ENCODE measurements around the gene PLCB4. TPM values are rescaled to one million over a fixed set of nuclear protein-coding genes. Genes with fewer than 3 reads are reported as not detected.

PLCB4 gene
- total and polyA plus RNA-seq, 2 donors, result 11.5 to 32.1 TPM

DNA sequence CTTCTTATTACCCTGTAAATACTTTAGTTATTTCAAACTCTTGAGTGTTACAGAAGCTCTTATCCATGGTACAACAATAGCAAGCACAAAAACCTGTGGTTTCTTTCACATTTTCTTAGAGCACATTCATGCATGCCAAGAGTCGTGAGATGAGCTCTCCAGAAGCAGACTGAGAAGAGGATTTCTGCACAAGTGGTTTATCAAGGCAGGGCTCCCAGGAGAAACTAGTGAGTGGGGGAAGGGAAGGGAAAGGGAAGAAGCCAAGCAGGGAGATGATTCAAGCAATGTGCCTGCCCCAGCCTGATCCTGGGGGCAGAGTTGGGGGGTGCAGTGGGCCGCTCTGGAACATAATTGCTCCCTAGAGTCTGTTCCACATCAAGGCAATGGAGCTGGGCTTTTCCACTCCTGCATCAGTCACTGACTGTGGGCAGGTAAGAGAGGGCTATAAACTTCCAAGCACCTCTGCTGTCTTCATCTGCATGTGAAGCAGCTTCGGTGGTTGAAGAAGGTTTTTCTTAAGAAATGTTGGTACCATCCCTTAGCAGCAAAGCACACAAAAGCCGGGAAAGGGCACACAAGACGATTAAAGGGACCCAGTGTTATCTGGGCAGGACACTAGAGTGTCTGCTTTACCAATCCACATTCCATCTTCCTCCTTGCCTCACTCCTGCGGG is 152.1 kb downstream of the PLCB4 start:
- H3K27ac ChIP-seq (ENCODE audit: low read depth), result no peak overlapping the region
- no peaks in the 10 kb centered on the region for H3K4me1 ChIP-seq (ENCODE audit: insufficient read depth)
- 81% methylated on average over 6 of the region's 6 CpGs for WGBS

GRCh38 chr20:9223296-9223695 is 154.4 kb downstream of the PLCB4 start:
- 92% methylated on average over 4 of the region's 4 CpGs for WGBS
- no peaks in the 10 kb centered on the region for H3K36me3 ChIP-seq (ENCODE audit: insufficient read depth)
- H3K4me3 ChIP-seq (ENCODE audit: low read depth, low read length), result no peak overlapping the region
- no peak overlapping the region for H3K27ac ChIP-seq (ENCODE audit: low read depth)
- DNase-seq (ENCODE audit: extremely low spot score), result no peak
- no peaks in the 10 kb centered on the region for H3K4me1 ChIP-seq (ENCODE audit: insufficient read depth)

More for the DNA sequence above, 152.1 kb downstream of the PLCB4 start:
- Histone ChIP-seq H3K36me3 (ENCODE audit: insufficient read depth) (no peaks in the 10 kb centered on the region), H3K4me3 (ENCODE audit: low read depth, low read length) (no peak overlapping the region)
- DNase-seq (ENCODE audit: extremely low spot score), result no peak

DNA sequence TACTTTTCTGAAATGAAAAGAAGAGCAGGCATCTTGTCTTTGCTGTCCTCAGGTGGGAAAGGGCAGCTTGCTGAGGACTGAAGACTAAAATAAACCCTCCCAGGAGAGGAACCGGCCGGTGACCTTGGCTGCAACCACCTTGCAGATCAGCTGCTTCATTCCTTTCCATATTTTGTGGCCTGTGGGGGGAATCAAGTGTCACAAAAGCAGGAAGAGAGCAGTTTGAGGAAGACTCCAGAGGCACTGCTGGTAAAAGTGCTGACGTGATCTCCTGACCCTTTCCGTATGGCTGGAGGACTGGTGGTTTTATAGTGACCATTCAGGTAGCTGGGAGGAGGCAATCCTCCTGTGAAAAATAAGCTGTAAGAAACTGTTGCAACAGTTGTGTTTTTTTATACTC is 157.0 kb downstream of the PLCB4 start:
- 71% methylated on average over 4 of the region's 4 CpGs for WGBS
- DNase-seq (ENCODE audit: extremely low spot score), result no peak
- H3K4me1 ChIP-seq (ENCODE audit: insufficient read depth), result no peaks in the 10 kb centered on the region
- H3K4me3 ChIP-seq (ENCODE audit: low read depth, low read length), result no peak overlapping the region
- no peaks in the 10 kb centered on the region for H3K36me3 ChIP-seq (ENCODE audit: insufficient read depth)
- no peak overlapping the region for H3K27ac ChIP-seq (ENCODE audit: low read depth)

DNA sequence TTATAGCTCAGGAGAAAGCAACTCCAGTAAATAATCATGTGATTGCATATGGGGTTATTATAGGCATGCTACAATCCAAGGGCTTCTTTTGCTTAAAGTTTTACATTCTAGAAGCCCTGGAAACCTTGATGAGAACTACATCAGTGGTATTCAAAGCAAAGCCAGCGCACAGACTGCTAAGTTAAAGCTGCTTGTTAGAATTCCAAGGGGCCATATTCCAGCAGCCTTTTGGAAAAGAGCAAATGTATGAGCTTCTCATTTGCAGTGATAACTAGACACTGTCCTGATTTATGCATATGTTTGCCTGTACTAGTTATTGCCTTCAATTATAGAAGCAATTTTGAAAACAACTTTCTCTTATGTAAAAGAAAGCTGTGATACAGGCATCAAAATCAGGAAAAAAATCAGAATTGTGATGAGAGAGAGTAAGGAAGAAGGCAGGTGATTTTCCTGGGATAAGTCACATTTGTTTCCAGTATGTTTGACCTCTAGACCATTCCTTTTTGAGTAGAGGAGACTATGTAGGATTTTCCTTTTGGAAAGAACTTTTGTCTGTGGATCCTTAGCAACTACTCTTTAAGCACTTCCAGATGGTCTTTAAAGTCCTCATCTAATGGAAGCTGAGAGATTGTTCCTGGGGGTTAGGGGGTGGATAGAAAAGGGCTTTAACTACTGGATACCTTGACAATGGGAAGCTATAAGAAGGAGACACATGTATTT is 159.2 kb downstream of the PLCB4 start:
- no peak for DNase-seq (ENCODE audit: extremely low spot score)
- WGBS, result 96% methylated on average over 1 of the region's 1 CpG
- Histone ChIP-seq H3K36me3 (ENCODE audit: insufficient read depth) (no peaks in the 10 kb centered on the region), H3K27ac (ENCODE audit: low read depth) (no peak overlapping the region), H3K4me1 (ENCODE audit: insufficient read depth) (no peaks in the 10 kb centered on the region), H3K4me3 (ENCODE audit: low read depth, low read length) (no peak overlapping the region)

DNA sequence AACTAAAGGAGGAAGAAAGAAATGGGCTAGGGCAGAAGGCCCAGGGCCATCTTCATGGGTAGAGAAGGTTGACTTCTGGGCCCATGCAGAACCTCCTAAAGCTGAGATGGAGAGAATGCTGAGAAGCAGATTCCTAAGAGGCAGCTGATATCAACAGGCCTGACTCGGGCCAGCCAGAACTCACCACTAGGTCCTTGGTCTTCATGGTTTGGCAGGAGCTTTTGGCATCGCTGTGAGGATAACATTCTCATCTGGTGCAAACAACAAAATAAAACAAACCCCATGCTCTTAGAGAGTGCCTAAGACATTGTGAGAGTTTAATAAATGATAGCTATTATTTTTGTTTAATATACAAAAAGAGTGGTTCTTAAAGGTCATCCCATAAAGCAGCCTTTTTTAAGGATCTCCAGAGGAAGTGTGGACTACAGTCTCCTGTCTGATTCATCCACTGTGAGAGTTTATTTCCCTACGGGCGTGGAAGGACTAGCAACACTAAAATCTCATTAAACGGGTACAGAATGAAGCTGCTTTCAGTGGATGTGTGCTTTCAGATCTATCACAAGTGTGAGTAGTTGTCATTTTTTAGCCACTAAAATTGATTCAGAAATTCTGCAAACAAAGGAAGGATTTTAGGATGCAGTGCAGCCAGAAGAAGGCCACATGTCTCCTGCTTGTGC is 160.0 kb downstream of the PLCB4 start:
- Histone ChIP-seq H3K27ac (ENCODE audit: low read depth) (peak overlapping the region; percentile 38), H3K4me1 (ENCODE audit: insufficient read depth) (no peaks in the 10 kb centered on the region)
- WGBS, result 55% methylated on average over 5 of the region's 5 CpGs

DNA sequence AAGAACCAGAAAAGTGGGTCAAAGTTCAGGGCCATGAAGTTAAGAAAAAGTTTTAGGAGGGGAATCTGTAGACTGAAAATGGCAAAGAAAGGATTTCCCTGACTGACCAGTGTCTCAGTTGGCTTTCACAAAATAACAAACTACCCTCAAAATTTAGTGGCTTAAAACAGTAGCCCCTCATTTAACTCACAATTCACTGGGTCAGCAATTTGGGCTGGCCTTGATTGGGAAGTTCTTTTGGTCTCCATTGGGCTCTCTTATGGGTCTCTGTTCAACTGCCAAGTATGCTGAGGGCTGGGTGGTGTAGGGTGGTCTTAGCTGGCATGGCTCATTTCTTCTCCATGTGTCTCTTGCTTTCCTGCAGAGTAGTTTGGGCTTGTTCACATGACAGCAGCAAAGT is 161.5 kb downstream of the PLCB4 start:
- Histone ChIP-seq H3K4me3 (ENCODE audit: low read depth, low read length) (no peak overlapping the region), H3K4me1 (ENCODE audit: insufficient read depth) (no peaks in the 10 kb centered on the region), H3K36me3 (ENCODE audit: insufficient read depth) (no peaks in the 10 kb centered on the region), H3K27ac (ENCODE audit: low read depth) (no peak overlapping the region)
- DNase-seq (ENCODE audit: extremely low spot score), result no peak

More for the DNA sequence above, 160.0 kb downstream of the PLCB4 start:
- H3K36me3 ChIP-seq (ENCODE audit: insufficient read depth), result no peaks in the 10 kb centered on the region
- DNase-seq (ENCODE audit: extremely low spot score), result no peak
- no peak overlapping the region for H3K4me3 ChIP-seq (ENCODE audit: low read depth, low read length)

DNA sequence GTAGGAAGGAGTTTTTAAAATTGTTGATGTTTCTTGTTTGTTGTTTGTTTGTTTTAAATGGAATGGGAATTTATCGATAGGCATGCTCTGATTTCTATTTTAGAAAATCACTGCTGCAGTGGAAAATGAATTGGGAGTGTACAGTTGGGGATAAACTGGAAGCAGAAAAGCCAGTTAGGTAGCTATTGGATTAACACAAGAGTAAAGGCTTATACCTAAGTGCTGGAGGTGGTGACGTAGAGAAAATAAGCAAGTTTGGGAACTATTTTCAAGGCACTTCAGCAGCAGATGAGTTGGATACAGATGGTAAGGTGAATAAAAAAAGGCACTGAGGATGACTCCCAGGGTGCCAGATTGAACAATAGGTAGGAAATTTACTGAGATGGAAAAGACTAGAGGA is 164.9 kb downstream of the PLCB4 start:
- Histone ChIP-seq H3K4me3 (ENCODE audit: low read depth, low read length) (no peak overlapping the region), H3K4me1 (ENCODE audit: insufficient read depth) (no peaks in the 10 kb centered on the region), H3K27ac (ENCODE audit: low read depth) (no peak overlapping the region), H3K36me3 (ENCODE audit: insufficient read depth) (no peaks in the 10 kb centered on the region)
- 97% methylated on average over 2 of the region's 2 CpGs for WGBS
- DNase-seq (ENCODE audit: extremely low spot score), result no peak

DNA sequence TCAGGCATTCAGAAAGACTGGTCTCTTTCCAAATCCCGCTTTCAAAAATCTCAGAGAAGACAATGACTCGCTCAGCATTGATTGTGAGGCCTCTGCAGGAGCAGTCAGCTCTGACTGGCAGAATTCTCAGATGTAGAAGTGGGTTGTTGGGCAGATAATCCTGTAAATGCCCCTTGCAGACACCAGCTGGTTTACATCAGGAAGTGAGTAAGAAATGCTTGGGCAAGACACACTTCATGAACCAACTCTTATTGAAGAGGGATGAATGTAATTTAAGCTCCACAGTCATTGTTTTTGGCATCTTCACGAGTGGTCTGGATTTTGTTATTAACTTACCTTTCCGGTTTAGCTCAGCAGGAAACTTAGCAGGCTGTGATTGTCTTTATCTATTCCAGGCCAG is 166.6 kb downstream of the PLCB4 start:
- H3K36me3 ChIP-seq (ENCODE audit: insufficient read depth), result no peaks in the 10 kb centered on the region
- no peak for DNase-seq (ENCODE audit: extremely low spot score)
- H3K4me3 ChIP-seq (ENCODE audit: low read depth, low read length), result no peak overlapping the region
- no peaks in the 10 kb centered on the region for H3K4me1 ChIP-seq (ENCODE audit: insufficient read depth)
- no peak overlapping the region for H3K27ac ChIP-seq (ENCODE audit: low read depth)
- 87% methylated on average over 4 of the region's 4 CpGs for WGBS

DNA sequence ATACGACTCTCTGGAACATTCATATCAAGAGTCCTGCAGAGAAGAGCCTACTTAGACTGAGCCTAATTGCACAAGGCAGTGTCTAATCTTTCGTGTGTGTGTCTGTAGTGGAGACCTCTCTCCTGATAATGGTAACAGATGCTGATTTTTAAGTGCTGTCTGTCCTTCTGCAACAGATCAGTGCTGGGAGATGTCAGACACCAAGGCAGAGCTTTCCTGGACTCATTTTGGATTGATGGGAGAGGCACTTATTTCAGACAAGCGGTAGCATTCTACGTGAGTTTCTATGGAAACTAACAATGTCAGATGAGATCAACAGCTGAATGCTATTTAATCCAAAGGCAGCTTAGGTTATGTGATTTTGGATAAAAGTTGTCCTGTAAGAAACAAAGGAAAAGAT is 167.6 kb downstream of the PLCB4 start:
- Histone ChIP-seq H3K4me1 (ENCODE audit: insufficient read depth) (no peaks in the 10 kb centered on the region), H3K4me3 (ENCODE audit: low read depth, low read length) (no peak overlapping the region), H3K27ac (ENCODE audit: low read depth) (no peak overlapping the region), H3K36me3 (ENCODE audit: insufficient read depth) (no peaks in the 10 kb centered on the region)
- no peak for DNase-seq (ENCODE audit: extremely low spot score)
- WGBS, result 93% methylated on average over 4 of the region's 4 CpGs

GRCh38 chr20:9241232-9241692 is 172.4 kb downstream of the PLCB4 start:
- no peaks in the 10 kb centered on the region for H3K4me1 ChIP-seq (ENCODE audit: insufficient read depth)

GRCh38 chr20:9241721-9242427 is 173.0 kb downstream of the PLCB4 start:
- Histone ChIP-seq H3K4me3 (ENCODE audit: low read depth, low read length) (no peak overlapping the region), H3K36me3 (ENCODE audit: insufficient read depth) (no peaks in the 10 kb centered on the region), H3K27ac (ENCODE audit: low read depth) (no peak overlapping the region), H3K4me1 (ENCODE audit: insufficient read depth) (no peaks in the 10 kb centered on the region)
- DNase-seq (ENCODE audit: extremely low spot score), result no peak
- 97% methylated on average over 3 of the region's 3 CpGs for WGBS

More at GRCh38 chr20:9241232-9241692, 172.4 kb downstream of the PLCB4 start:
- Histone ChIP-seq H3K4me3 (ENCODE audit: low read depth, low read length) (no peak overlapping the region), H3K36me3 (ENCODE audit: insufficient read depth) (no peaks in the 10 kb centered on the region), H3K27ac (ENCODE audit: low read depth) (no peak overlapping the region)
- DNase-seq (ENCODE audit: extremely low spot score), result no peak

DNA sequence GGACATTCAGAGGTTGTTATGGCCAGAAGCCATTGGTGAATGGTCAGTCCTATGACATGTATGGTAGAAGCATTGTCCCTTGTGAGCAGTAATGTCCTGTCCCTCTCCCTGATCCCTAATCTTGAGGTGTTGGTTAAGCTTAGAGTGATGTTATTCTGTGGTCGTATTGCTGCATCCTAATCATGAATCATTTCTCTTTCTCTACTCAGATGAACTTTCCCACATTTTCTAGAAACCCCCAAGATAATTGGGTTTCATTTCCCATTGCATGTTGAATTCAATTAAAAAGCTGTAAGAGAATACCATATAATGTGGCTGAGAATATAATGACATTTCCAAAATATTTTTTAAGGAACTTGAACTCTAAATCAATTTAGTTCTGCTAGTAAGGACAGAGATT is 175.1 kb downstream of the PLCB4 start:
- 81% methylated on average over 1 of the region's 1 CpG for WGBS
- no peak overlapping the region for H3K27ac ChIP-seq (ENCODE audit: low read depth)
- DNase-seq (ENCODE audit: extremely low spot score), result no peak
- H3K4me1 ChIP-seq (ENCODE audit: insufficient read depth), result no peaks in the 10 kb centered on the region
- H3K4me3 ChIP-seq (ENCODE audit: low read depth, low read length), result no peak overlapping the region
- no peaks in the 10 kb centered on the region for H3K36me3 ChIP-seq (ENCODE audit: insufficient read depth)

DNA sequence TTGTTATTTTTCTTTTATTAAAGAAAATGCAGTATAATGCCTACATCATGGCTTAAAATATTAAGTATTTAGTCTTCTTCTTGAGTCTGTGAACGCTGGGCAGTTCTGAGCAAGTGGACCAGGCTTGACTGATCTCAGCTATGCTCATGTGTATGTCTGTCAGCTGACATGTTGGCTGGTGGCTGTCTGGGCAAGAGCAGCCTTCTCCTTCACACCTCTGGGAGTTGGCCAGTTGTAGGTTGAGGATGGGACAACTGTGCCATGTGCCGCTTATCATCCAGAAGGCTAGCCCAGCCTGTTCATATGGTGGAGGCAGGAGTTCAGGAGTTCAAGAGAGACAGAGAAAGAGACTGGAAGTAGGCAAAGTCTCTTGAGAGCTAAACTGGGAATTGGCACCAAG is 175.9 kb downstream of the PLCB4 start:
- no peaks in the 10 kb centered on the region for H3K4me1 ChIP-seq (ENCODE audit: insufficient read depth)
- H3K27ac ChIP-seq (ENCODE audit: low read depth), result no peak overlapping the region
- 96% methylated on average over 2 of the region's 2 CpGs for WGBS
- no peak for DNase-seq (ENCODE audit: extremely low spot score)
- no peaks in the 10 kb centered on the region for H3K36me3 ChIP-seq (ENCODE audit: insufficient read depth)
- H3K4me3 ChIP-seq (ENCODE audit: low read depth, low read length), result no peak overlapping the region
